ENCODE results near the gene ADCK1.
"Not testable (repeated sequence)": the region's sequence is repeated elsewhere in the genome, so short reads cannot be mapped to it uniquely, and the experiment has no call there.

Gene ADCK1

DNA sequence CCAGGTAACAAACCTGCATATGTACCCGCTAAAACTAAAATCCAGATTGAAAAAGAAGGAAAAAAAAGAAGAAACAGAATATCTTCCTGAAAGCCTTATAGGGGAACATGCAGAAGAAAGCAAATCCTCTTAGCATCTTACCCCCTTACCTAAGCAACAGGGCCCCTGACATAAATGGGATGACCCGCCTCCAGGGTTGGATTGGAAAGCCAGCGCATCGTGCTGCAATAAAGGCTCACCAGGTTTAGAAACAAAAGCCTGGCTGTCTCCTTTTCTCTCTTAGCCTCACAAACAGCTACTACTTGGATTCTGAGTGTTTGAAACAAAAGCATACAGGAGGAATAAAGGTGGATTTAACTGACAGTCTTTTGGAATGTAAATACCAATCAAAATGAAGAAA, 13.8 kb upstream of the ADCK1 start:
- Histone ChIP-seq H3K4me3 (ENCODE audit: low read length) (no peak overlapping the region), H3K9me3 (replicated peaks; ENCODE audit: low read length) (no peaks in the 10 kb centered on the region), H3K9ac (ENCODE audit: low read depth, low read length) (no peak overlapping the region)

DNA sequence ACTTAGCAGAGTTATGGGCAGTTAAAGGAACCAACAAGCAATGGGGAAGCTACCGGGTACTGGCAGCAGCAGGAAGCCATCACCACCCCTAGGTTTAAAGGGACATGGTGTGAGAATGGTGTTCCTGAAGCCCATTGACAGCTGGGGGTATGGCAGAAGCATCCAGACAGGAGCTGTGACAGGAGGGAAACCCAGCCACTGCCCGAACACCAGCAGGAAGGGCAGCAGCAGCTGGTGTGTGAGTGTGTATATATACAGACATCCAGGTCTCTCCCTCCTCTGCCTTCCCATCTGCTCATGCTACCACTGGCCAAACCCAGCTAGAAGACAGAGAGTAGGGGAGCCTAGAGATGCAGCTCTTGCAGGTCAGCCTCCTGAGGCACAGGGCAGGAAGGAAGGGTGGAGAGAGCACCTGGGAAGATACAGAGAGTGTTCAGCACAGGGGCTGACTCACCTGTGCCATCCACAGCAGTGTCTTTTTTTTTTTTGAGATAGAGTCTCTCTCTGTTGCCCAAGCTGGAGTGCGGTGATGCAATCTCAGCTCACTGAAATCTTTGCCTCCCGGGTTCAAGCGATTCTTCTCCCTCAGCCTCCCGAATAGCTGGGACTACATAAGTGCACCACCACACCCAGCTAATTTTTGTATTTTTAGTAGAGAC, 9.2 kb upstream of the ADCK1 start:
- H3K9ac ChIP-seq (ENCODE audit: low read depth, low read length) = no peak overlapping the region
- no peaks in the 10 kb centered on the region for H3K9me3 ChIP-seq (replicated peaks; ENCODE audit: low read length)
- peaks cover 10% of the 10 kb centered on the region for H3K27me3 ChIP-seq (ENCODE audit: control insufficient read depth, insufficient read depth, low read length)
- no peak overlapping the region for H3K4me3 ChIP-seq (ENCODE audit: low read length)
- no peak overlapping the region for H3K4me2 ChIP-seq (ENCODE audit: low read length)
- no peaks in the 10 kb centered on the region for H3K4me1 ChIP-seq (ENCODE audit: control insufficient read depth, insufficient read depth, low read length)
- no peaks in the 10 kb centered on the region for H3K36me3 ChIP-seq (ENCODE audit: insufficient read depth, low read length)

More for the DNA sequence above, 13.8 kb upstream of the ADCK1 start:
- no peak overlapping the region for H3K4me2 ChIP-seq (ENCODE audit: low read length)
- H3K27me3 ChIP-seq (ENCODE audit: control insufficient read depth, insufficient read depth, low read length) = peaks cover 10% of the 10 kb centered on the region
- H3K4me1 ChIP-seq (ENCODE audit: control insufficient read depth, insufficient read depth, low read length) = no peaks in the 10 kb centered on the region
- H3K36me3 ChIP-seq (ENCODE audit: insufficient read depth, low read length) = no peaks in the 10 kb centered on the region

DNA sequence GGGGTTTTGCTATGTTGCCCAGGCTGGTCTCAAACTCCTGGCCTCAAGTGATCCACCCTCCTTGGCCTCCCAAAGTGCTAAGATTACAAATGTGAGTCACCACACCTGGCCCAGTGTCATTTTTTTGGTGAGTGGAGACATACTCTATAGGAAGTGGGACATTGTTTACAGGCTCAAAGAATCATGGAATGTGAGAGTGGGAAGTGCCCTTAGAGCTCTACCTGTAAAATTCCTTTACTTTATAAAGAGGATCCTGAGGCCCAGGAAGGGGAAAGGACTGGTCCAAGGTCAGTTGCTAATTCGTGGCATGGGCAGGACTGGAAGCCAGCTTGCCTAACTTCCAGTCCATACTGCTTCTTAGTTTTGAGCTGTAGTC, 8.7 kb upstream of the ADCK1 start:
- Histone ChIP-seq H3K4me3 (ENCODE audit: low read length) (no peak overlapping the region), H3K9ac (ENCODE audit: low read depth, low read length) (no peak overlapping the region), H3K9me3 (replicated peaks; ENCODE audit: low read length) (no peaks in the 10 kb centered on the region), H3K27me3 (ENCODE audit: control insufficient read depth, insufficient read depth, low read length) (peaks cover 10% of the 10 kb centered on the region), H3K4me2 (ENCODE audit: low read length) (no peak overlapping the region), H3K36me3 (ENCODE audit: insufficient read depth, low read length) (no peaks in the 10 kb centered on the region), H3K4me1 (ENCODE audit: control insufficient read depth, insufficient read depth, low read length) (no peaks in the 10 kb centered on the region)

DNA sequence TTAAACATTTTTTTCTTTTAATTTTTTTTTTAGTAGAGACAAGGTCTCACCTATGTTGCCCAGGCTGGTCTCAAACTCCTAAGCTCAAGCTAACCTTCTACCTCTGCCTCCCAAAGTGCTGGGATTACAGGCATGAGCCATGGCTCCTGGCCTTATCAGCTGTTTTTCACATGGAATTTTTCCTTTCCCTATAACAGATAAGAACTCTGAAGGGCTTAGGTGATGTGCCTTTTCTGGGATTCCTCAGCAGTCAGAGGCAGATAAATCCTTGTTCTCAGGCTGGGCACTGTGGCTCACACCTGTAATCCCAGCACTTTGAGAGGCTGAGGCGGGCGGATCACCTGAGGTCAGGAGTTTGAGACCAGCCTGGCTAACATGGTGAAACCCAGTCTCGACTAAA, 6.7 kb upstream of the ADCK1 start:
- not testable (repeated sequence) for H3K4me3 ChIP-seq (ENCODE audit: low read length); H3K36me3 ChIP-seq (ENCODE audit: insufficient read depth, low read length); H3K9me3 ChIP-seq (replicated peaks; ENCODE audit: low read length); H3K4me2 ChIP-seq (ENCODE audit: low read length); H3K4me1 ChIP-seq (ENCODE audit: control insufficient read depth, insufficient read depth, low read length); H3K9ac ChIP-seq (ENCODE audit: low read depth, low read length)
- peaks cover 10% of the 10 kb centered on the region for H3K27me3 ChIP-seq (ENCODE audit: control insufficient read depth, insufficient read depth, low read length)

DNA sequence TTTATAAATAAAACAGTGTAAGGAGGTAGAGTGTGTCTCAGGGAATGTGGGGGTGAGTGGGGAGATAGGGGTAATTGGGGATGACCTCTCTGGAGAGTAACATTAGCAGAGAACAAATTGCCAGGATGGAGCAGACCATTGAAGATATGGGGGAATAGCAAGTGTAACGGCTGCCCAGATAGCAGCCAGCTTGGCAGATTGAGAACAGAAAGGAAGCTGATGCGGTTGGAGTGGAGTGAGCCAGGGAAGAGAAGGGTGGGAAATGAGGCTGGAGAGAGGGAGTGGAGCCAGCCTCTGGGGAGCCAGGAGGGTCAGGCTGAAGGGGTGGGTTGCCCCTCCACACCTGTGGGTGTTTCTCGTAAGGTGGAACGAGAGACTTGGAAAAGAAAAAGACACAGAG, 5.6 kb upstream of the ADCK1 start:
- Histone ChIP-seq H3K4me3 (ENCODE audit: low read length) (no peak overlapping the region), H3K9me3 (replicated peaks; ENCODE audit: low read length) (no peaks in the 10 kb centered on the region), H3K36me3 (ENCODE audit: insufficient read depth, low read length) (no peaks in the 10 kb centered on the region), H3K4me1 (ENCODE audit: control insufficient read depth, insufficient read depth, low read length) (no peaks in the 10 kb centered on the region), H3K27me3 (ENCODE audit: control insufficient read depth, insufficient read depth, low read length) (peaks cover 10% of the 10 kb centered on the region), H3K4me2 (ENCODE audit: low read length) (no peak overlapping the region), H3K9ac (ENCODE audit: low read depth, low read length) (no peak overlapping the region)

DNA sequence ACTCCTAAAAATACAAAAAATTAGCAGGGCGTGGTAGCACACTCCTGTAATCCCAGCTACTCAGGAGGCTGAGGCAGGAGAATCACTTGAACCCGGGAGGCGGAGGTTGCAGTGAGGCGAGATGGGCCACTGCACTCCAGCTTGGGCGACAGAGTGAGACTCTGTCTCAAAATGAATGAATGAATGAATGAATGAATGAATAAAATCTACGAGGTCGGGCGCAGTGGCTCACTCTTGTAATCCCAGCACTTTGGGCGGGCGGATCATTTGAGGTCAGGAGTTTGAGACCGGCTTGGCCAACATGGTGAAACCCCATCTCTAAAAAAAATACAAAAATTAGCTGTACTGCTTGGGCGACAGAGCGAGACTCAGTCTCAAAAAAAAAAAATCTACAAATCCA, 453 bp upstream of the ADCK1 start:
- H3K4me2 ChIP-seq (ENCODE audit: low read length) = peak overlapping the region; percentile 85
- H3K36me3 ChIP-seq (ENCODE audit: insufficient read depth, low read length) = not testable (repeated sequence)
- peak overlapping the region; percentile 84 for H3K9ac ChIP-seq (ENCODE audit: low read depth, low read length)

DNA sequence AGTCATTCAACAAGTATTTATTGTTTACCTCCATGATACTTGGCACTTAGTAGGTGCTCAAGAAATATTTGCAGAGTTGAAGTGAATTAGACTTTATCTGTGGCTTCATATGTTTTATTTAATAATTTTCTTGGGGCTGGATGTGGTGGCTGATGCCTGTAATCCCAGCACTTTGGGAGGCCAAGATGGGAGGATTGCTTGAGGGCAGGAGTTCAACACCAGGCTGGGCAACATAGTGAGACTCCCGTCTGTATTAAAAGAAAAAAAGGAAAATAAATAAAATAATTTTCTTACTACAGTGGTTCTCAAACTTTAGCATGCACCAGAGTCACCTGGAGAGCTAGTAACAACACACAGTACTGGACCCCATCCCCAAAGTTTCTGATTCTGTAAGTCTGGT, 905 bp downstream of the ADCK1 start:
- H3K9me3 ChIP-seq (replicated peaks; ENCODE audit: low read length) = no peaks in the 10 kb centered on the region
- H3K9ac ChIP-seq (ENCODE audit: low read depth, low read length) = peak overlapping the region; percentile 84
- H3K4me3 ChIP-seq (ENCODE audit: low read length) = peak overlapping the region; percentile 86
- H3K4me2 ChIP-seq (ENCODE audit: low read length) = peak overlapping the region; percentile 85
- no peaks in the 10 kb centered on the region for H3K4me1 ChIP-seq (ENCODE audit: control insufficient read depth, insufficient read depth, low read length)
- no peaks in the 10 kb centered on the region for H3K36me3 ChIP-seq (ENCODE audit: insufficient read depth, low read length)
- H3K27me3 ChIP-seq (ENCODE audit: control insufficient read depth, insufficient read depth, low read length) = no peaks in the 10 kb centered on the region

More for the DNA sequence above, 453 bp upstream of the ADCK1 start:
- not testable (repeated sequence) for H3K4me1 ChIP-seq (ENCODE audit: control insufficient read depth, insufficient read depth, low read length); H3K27me3 ChIP-seq (ENCODE audit: control insufficient read depth, insufficient read depth, low read length); H3K9me3 ChIP-seq (replicated peaks; ENCODE audit: low read length)
- peak overlapping the region; percentile 86 for H3K4me3 ChIP-seq (ENCODE audit: low read length)

DNA sequence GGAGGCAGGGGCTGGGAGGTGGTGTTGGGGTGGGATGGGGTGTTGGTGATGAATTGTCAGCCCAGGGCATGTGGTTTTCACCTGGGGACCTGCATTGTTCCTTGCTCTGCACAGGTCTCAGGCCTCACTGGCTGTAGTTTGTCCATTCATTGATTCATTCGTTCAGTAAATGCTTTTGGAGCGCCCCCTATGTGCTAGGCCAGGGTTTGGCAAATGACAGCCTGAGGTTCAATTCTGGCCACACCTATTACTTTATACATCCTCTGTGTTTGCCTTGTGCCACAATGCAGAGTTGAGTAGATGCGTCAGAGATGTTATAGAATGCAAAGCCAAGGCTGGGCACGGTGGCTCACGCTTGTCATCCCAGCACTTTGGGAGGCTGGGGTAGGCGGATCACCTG, 4.7 kb downstream of the ADCK1 start:
- Histone ChIP-seq H3K4me3 (ENCODE audit: low read length) (no peak overlapping the region), H3K36me3 (ENCODE audit: insufficient read depth, low read length) (no peaks in the 10 kb centered on the region), H3K27me3 (ENCODE audit: control insufficient read depth, insufficient read depth, low read length) (no peaks in the 10 kb centered on the region), H3K9me3 (replicated peaks; ENCODE audit: low read length) (no peaks in the 10 kb centered on the region), H3K9ac (ENCODE audit: low read depth, low read length) (no peak overlapping the region), H3K4me1 (ENCODE audit: control insufficient read depth, insufficient read depth, low read length) (no peaks in the 10 kb centered on the region), H3K4me2 (ENCODE audit: low read length) (no peak overlapping the region)

DNA sequence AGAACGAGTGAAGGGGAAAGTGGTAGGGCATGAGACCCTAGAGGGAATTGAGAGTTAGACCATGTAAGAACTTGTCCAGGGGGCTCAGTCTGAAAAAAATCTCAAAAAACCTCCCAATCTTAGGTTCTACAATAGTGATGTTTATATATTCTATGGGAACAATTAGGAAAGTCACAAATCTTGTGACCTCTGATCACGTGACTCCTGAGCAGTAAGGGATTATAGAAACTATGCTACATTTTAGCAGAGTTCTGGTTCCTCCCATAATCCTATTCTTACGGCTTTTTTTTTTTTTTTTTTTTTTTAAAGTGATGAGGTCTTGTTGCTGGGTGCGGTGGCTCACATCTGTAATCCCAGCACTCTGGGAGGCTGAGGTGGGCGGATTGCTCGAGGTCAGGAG, 5.8 kb downstream of the ADCK1 start:
- no peak overlapping the region for H3K4me2 ChIP-seq (ENCODE audit: low read length)
- no peaks in the 10 kb centered on the region for H3K27me3 ChIP-seq (ENCODE audit: control insufficient read depth, insufficient read depth, low read length)
- no peak overlapping the region for H3K9ac ChIP-seq (ENCODE audit: low read depth, low read length)
- no peaks in the 10 kb centered on the region for H3K4me1 ChIP-seq (ENCODE audit: control insufficient read depth, insufficient read depth, low read length)
- no peak overlapping the region for H3K4me3 ChIP-seq (ENCODE audit: low read length)
- H3K36me3 ChIP-seq (ENCODE audit: insufficient read depth, low read length) = no peaks in the 10 kb centered on the region
- H3K9me3 ChIP-seq (replicated peaks; ENCODE audit: low read length) = no peaks in the 10 kb centered on the region

DNA sequence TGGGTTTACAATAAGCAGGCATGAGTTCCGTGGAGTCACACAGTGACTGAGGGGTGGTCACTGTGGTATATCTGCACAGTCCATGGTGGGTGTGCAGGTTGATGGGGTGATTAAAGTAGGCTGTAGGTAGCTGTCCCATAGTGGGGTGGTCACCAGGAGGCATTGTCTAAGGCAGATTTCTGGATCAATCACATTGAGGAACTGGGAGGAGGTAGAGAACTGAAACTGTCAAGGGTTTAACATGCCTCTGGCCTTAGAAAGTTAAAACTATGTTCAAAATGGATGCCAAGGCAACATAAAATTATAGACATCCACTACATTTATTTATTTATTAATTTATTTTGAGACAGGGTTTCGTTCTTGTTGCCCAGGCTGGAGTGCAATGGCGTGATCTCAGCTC, 8.3 kb downstream of the ADCK1 start:
- Histone ChIP-seq H3K4me3 (ENCODE audit: low read length) (no peak overlapping the region), H3K36me3 (ENCODE audit: insufficient read depth, low read length) (no peaks in the 10 kb centered on the region), H3K9ac (ENCODE audit: low read depth, low read length) (no peak overlapping the region), H3K27me3 (ENCODE audit: control insufficient read depth, insufficient read depth, low read length) (no peaks in the 10 kb centered on the region), H3K4me1 (ENCODE audit: control insufficient read depth, insufficient read depth, low read length) (no peaks in the 10 kb centered on the region), H3K9me3 (replicated peaks; ENCODE audit: low read length) (no peaks in the 10 kb centered on the region), H3K4me2 (ENCODE audit: low read length) (no peak overlapping the region)

DNA sequence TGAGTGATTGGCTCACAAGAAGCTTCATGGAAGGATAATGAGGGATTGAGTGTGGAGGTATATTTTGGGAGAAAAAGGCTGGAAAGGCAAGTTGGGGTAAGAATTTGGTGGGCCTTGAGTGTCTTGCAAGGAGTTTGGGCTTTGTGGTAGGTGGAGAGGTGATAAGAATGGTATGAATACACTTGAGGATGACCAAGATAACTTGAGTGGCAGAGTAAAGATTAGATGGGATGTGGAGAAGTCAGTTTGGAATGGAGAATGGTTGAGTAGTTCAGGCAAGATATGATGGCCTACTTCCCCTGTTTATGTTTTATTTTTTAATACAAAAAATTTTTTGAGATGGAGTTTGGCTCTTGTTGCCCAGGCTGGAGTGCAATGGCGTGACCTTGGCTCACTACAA, 9.1 kb downstream of the ADCK1 start:
- Histone ChIP-seq H3K4me1 (ENCODE audit: control insufficient read depth, insufficient read depth, low read length) (no peaks in the 10 kb centered on the region), H3K27me3 (ENCODE audit: control insufficient read depth, insufficient read depth, low read length) (no peaks in the 10 kb centered on the region), H3K36me3 (ENCODE audit: insufficient read depth, low read length) (no peaks in the 10 kb centered on the region), H3K4me3 (ENCODE audit: low read length) (no peak overlapping the region), H3K9me3 (replicated peaks; ENCODE audit: low read length) (no peaks in the 10 kb centered on the region), H3K4me2 (ENCODE audit: low read length) (no peak overlapping the region), H3K9ac (ENCODE audit: low read depth, low read length) (no peak overlapping the region)

DNA sequence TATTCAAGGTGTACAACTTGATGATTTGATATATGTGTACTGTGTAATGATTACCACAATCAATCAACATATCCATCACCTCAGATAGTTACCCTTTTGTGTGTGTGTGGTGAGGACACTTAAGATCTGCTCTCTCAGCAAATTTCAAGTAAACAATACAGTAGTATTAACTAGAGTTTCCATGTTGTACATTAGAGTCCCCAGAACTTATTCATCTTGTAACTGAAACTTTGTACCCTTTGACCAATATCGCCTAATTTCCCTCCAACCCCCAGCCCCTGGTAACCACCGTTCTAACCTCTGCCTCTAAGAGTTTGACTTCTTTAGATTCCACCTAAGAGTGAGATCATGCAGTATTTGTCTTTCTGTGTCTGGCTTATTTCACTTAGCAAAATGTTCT, 12.1 kb downstream of the ADCK1 start:
- Histone ChIP-seq H3K4me1 (ENCODE audit: control insufficient read depth, insufficient read depth, low read length) (no peaks in the 10 kb centered on the region), H3K4me2 (ENCODE audit: low read length) (no peak overlapping the region), H3K27me3 (ENCODE audit: control insufficient read depth, insufficient read depth, low read length) (no peaks in the 10 kb centered on the region), H3K4me3 (ENCODE audit: low read length) (no peak overlapping the region), H3K9me3 (replicated peaks; ENCODE audit: low read length) (no peaks in the 10 kb centered on the region), H3K36me3 (ENCODE audit: insufficient read depth, low read length) (no peaks in the 10 kb centered on the region), H3K9ac (ENCODE audit: low read depth, low read length) (no peak overlapping the region)

Measured in skeletal muscle satellite cell (primary cell).